ENCODE data around the gene TMCC1.

DNA sequence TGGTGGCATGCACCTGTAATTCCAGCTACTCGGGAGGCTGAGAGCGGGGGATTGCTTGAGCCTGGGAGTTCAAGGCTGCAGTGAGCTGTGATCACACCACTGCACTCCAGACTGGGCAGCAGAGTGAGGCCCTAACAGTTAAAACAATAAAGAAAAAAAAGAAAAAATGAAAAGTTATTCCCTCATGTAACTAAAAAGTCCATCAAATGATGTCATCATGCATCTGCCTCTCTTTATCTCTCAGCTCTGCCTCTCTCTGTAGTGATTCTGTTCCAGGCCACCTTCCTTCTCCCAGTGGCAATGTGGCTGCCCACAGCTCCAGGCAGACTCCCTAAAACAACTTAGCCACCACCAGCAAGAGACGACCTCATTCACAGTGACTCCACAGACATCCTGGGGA is 49.5 kb upstream of the TMCC1 start:
- TF ChIP-seq, protein P1, sequence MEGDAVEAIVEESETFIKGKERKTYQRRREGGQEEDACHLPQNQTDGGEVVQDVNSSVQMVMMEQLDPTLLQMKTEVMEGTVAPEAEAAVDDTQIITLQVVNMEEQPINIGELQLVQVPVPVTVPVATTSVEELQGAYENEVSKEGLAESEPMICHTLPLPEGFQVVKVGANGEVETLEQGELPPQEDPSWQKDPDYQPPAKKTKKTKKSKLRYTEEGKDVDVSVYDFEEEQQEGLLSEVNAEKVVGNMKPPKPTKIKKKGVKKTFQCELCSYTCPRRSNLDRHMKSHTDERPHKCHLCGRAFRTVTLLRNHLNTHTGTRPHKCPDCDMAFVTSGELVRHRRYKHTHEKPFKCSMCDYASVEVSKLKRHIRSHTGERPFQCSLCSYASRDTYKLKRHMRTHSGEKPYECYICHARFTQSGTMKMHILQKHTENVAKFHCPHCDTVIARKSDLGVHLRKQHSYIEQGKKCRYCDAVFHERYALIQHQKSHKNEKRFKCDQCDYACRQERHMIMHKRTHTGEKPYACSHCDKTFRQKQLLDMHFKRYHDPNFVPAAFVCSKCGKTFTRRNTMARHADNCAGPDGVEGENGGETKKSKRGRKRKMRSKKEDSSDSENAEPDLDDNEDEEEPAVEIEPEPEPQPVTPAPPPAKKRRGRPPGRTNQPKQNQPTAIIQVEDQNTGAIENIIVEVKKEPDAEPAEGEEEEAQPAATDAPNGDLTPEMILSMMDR (IDR thresholded peaks at IDR 0.05), result no peak
- TF ChIP-seq RNF2 (IDR thresholded peaks at IDR 0.05; ENCODE audit: borderline replicate concordance, low read depth) (no peak), SMC3 (IDR thresholded peaks at IDR 0.05) (no peak), POLR2A (IDR thresholded peaks at IDR 0.05; ENCODE audit: low read length) (no peak), RCOR1 (IDR thresholded peaks at IDR 0.05; ENCODE audit: low read depth, low read length) (no peak), MYC (IDR thresholded peaks at IDR 0.05; ENCODE audit: borderline replicate concordance, low read length) (no peak), RAD21 (conservative IDR thresholded peaks at IDR 0.05 in 1 of 2, IDR thresholded peaks at IDR 0.05 in 1 of 2) (no peak), EP300 (IDR thresholded peaks at IDR 0.05) (no peak), HOXB5 (CRISPR knock-in tag; IDR thresholded peaks at IDR 0.05) (no peak)
- TF ChIP-seq, protein P2, sequence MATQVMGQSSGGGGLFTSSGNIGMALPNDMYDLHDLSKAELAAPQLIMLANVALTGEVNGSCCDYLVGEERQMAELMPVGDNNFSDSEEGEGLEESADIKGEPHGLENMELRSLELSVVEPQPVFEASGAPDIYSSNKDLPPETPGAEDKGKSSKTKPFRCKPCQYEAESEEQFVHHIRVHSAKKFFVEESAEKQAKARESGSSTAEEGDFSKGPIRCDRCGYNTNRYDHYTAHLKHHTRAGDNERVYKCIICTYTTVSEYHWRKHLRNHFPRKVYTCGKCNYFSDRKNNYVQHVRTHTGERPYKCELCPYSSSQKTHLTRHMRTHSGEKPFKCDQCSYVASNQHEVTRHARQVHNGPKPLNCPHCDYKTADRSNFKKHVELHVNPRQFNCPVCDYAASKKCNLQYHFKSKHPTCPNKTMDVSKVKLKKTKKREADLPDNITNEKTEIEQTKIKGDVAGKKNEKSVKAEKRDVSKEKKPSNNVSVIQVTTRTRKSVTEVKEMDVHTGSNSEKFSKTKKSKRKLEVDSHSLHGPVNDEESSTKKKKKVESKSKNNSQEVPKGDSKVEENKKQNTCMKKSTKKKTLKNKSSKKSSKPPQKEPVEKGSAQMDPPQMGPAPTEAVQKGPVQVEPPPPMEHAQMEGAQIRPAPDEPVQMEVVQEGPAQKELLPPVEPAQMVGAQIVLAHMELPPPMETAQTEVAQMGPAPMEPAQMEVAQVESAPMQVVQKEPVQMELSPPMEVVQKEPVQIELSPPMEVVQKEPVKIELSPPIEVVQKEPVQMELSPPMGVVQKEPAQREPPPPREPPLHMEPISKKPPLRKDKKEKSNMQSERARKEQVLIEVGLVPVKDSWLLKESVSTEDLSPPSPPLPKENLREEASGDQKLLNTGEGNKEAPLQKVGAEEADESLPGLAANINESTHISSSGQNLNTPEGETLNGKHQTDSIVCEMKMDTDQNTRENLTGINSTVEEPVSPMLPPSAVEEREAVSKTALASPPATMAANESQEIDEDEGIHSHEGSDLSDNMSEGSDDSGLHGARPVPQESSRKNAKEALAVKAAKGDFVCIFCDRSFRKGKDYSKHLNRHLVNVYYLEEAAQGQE (IDR thresholded peaks at IDR 0.05), result no peak
- TF ChIP-seq, protein P3, sequence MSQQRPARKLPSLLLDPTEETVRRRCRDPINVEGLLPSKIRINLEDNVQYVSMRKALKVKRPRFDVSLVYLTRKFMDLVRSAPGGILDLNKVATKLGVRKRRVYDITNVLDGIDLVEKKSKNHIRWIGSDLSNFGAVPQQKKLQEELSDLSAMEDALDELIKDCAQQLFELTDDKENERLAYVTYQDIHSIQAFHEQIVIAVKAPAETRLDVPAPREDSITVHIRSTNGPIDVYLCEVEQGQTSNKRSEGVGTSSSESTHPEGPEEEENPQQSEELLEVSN (IDR thresholded peaks at IDR 0.05; ENCODE audit: borderline replicate concordance, low read depth), result no peak
- TF ChIP-seq, protein P4, sequence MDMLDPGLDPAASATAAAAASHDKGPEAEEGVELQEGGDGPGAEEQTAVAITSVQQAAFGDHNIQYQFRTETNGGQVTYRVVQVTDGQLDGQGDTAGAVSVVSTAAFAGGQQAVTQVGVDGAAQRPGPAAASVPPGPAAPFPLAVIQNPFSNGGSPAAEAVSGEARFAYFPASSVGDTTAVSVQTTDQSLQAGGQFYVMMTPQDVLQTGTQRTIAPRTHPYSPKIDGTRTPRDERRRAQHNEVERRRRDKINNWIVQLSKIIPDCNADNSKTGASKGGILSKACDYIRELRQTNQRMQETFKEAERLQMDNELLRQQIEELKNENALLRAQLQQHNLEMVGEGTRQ (IDR thresholded peaks at IDR 0.05), result no peak
- TF ChIP-seq, protein P5, sequence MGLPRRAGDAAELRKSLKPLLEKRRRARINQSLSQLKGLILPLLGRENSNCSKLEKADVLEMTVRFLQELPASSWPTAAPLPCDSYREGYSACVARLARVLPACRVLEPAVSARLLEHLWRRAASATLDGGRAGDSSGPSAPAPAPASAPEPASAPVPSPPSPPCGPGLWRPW (IDR thresholded peaks at IDR 0.05), result no peak

Measured in A549 (cell line).